Activated CD8-positive, alpha-beta memory T cell treated with anti-CD3 and anti-CD28 coated beads for 24 hours (primary cell): ENCODE measurements around the gene GRM3.

ENCODE experiments used
- DNase-seq: peaks from one replicate; pipeline ENCODE4 v3.0.0-alpha.2; 2020

Gene GRM3

GRCh38 chr7:86706406-86706805 lies 62.7 kb downstream of the GRM3 start:
- no peak for DNase-seq

GRCh38 chr7:86708031-86708680 lies 64.4 kb downstream of the GRM3 start:
- DNase-seq, result no peak

DNA sequence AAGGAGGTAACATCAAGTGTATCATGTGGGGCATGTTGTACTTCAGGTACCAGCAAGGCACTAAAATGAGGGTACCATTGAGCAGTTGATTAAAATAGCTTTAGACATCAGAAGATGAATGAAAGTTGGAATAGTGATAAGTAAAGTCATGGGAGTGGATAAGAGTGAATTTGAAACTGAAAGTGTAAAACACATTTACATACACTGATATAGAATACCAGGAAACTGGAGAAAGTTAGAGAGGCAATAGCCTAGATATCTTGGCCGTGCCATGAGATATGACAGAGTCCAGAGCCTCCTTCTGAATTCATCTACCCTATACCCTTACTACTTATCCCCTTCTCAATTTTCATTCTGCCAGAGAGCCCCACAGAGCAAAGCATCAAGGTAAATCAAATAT lies 76.6 kb downstream of the GRM3 start:
- no peak for DNase-seq

GRCh38 chr7:86733783-86734182 lies 90.1 kb downstream of the GRM3 start:
- no peak for DNase-seq

GRCh38 chr7:86745013-86745745 lies 101.5 kb downstream of the GRM3 start:
- DNase-seq, result no peak

GRCh38 chr7:86747698-86748097 lies 104.0 kb downstream of the GRM3 start:
- no peak for DNase-seq

DNA sequence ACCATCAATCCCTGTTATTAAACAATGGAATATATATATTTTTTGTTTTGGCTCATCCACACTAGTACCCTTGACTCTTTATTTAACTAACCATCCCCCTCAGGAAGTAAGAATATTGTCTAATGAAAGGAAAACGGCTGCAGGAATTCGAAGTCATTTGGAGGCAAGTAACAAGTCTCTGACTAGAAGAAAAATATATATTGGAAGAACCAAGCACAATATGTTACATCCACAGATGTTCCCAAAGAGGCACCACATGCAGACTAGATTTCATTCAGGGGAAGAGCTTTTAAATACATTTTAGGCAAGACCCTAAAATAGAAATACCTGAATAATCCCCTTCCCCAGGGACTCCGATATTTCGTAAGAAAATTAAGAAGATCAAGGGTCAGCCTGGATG lies 104.5 kb downstream of the GRM3 start:
- DNase-seq, result no peak

- no peak for DNase-seq
Measured at GRCh38 chr7:86748843-86749719, 105.4 kb downstream of the GRM3 start.

- DNase-seq, result no peak
Measured at GRCh38 chr7:86749741-86750665, 106.3 kb downstream of the GRM3 start.

- DNase-seq, result no peak
Measured at GRCh38 chr7:86760236-86760635, 116.5 kb downstream of the GRM3 start.

DNA sequence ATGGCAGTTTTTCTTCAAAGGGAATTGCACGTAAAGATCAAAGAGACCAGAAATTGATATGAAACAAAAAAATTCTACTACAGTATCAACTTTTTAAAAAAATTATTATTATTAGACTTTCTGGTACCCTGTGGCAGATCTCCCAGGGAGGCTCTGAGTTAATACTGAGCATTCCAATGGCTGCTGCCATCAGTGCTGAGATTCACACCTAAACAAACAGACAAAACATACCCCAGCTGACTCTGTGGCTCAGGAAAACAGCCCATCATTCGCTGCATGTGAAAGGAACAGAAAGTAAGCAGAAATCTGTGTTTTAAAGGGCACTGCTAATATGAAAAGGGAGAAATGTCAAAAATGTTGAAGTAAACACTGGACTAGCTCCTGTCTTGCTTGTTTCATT lies 118.4 kb downstream of the GRM3 start:
- DNase-seq, result no peak

- DNase-seq, result no peak
Measured at GRCh38 chr7:86765931-86766330, 122.2 kb downstream of the GRM3 start.

DNA sequence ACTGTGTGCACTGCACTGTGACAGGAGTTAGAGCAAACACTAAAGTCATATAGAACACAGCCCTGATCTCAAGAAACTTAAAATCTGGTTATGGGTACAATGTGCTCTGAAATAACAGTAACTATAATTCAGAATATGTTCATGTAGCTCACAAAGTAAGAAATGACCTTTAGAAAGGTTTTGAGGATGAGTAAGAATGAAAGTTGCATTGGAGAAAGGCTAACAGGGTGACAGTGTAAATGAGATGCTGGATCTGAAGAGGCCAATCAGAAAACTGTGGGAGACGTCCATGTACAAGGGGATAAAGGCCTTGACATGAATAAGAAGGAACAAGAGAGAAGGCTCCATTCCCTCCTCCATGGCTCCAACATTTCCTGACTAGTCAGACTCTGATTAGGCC lies 124.7 kb downstream of the GRM3 start:
- no peak for DNase-seq

DNA sequence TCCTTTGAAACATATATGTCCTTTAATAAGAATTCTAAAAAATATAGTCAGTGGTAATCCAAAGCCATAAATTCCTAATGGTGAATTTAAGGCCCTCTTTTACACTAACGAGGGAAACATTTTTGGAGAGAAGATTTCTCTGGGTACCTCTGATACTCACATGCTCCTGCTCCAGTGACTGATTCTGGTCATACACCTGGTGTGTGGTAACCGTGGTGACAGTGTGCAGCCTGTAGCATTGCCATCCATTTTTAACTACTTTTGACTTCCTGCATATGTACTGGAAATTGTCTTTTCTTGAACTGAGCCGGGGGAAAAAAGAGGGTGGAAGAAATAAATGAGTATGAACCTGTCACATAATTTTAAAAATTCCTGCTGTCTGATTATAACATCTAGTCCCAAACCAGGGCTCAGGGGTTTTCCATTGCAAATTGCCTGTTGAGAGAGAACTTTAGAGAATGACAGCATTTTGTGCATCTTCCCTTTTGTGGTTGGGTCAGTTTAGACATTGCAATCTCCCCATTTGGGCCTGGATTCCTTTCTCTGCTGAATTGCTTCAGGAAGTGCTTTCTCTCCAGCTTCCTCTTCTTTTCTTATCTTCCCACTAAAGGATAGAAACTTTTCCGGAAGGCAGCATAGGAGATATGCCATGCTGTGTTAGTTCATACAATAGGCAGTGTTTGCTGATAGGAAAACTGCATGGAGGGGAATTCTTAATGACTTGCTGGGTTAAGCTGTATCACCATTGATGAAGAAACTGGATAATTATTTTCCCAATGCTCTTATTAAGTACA lies 125.5 kb downstream of the GRM3 start:
- DNase-seq, result no peak

- DNase-seq, result no peak
Measured at GRCh38 chr7:86773309-86773708, 129.6 kb downstream of the GRM3 start.

- no peak for DNase-seq
Measured at GRCh38 chr7:86775203-86775602, 131.5 kb downstream of the GRM3 start.

GRCh38 chr7:86776136-86776535 lies 132.4 kb downstream of the GRM3 start:
- DNase-seq, result no peak

DNA sequence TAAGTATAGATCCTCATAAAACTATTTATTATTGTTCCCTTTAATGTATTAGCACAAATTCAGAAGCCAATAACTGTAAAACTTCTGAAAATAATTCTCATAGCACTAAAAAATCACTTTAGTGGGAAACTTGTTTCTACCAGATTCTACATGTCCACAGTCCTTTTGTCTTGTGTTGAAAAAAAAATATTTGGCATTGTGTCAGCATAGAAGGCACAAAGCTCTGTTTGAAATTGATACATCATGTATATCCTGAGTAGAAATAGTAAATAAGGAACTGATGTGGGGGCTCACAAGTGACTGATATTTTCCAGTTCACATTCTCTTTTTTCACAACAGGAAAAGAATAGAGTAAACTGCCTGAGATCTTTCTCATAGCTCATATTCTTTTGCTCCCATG lies 134.6 kb downstream of the GRM3 start:
- no peak for DNase-seq

GRCh38 chr7:86784765-86785164 lies 141.1 kb downstream of the GRM3 start:
- no peak for DNase-seq

DNA sequence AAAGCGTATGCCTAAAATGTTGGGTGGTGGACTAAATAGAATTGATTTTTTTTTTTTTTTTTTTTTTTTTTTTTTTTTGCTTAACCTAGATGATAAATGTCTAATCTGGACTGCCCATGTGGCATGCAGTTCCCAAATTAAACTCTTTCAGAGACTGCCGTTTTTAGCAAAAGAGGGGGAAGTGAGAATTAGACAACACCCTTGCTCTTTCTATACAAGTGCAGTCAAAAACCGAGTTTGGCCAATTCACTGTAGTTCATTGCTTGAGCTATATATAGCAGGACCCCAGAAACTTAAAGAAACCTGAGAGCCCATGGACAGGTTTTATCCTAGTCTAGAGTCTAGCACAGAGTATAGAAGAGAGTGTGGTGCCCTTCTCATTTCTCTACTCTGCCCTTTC lies 141.9 kb downstream of the GRM3 start:
- DNase-seq, result no peak

DNA sequence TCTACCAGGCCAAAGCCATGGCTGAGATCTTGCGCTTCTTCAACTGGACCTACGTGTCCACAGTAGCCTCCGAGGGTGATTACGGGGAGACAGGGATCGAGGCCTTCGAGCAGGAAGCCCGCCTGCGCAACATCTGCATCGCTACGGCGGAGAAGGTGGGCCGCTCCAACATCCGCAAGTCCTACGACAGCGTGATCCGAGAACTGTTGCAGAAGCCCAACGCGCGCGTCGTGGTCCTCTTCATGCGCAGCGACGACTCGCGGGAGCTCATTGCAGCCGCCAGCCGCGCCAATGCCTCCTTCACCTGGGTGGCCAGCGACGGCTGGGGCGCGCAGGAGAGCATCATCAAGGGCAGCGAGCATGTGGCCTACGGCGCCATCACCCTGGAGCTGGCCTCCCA lies 142.7 kb downstream of the GRM3 start:
- no peak for DNase-seq

- DNase-seq, result no peak
Measured at GRCh38 chr7:86788948-86789347, 145.2 kb downstream of the GRM3 start.
